Choroid plexus epithelial cell (primary cell): Measurements from ENCODE around the gene DHRS7C.
"Not testable (repeated sequence)": the region's sequence is repeated elsewhere in the genome, so short reads cannot be mapped to it uniquely, and the experiment has no call there.

Experiments used
- DNase-seq: peaks from one replicate; pipeline ENCODE4 v3.0.0-alpha.2; 2010; ENCODE audit warnings: low read depth
- H3K4me3 ChIP-seq: 2 replicates; pipeline ENCODE4 v1.5.1; 2011; ENCODE audit warnings: low read depth, mild to moderate bottlenecking, control low read depth, low read length, moderate library complexity
- TF ChIP-seq, protein P1 (sequence below): conservative IDR thresholded peaks from 2 replicates; pipeline ENCODE4 v1.5.1; 2011; ENCODE audit warnings: low read depth, mild to moderate bottlenecking, control low read depth, inconsistent platforms, low read length, moderate library complexity

The DHRS7C gene

DNA sequence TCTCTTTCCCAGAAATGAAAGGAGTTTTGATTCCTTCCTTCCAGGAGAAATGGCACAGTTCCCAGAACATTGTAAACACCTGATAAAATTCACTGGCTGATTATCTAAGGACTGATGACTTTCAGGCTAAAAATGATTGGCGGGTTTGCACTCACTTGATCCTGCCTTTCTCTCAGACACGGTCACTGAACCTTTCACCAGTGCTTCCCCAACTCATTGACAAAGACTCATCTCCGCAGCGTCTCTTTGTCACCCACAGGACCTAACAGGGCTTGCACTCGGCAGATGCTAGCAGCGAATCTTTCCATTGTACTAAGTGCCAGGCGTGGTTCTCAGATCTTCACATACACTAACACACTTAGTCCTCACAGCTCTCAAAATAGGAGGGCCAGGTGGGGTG lies 7.3 kb upstream of the DHRS7C start:
- no peak overlapping the region for H3K4me3 ChIP-seq
- TF ChIP-seq, protein P1, sequence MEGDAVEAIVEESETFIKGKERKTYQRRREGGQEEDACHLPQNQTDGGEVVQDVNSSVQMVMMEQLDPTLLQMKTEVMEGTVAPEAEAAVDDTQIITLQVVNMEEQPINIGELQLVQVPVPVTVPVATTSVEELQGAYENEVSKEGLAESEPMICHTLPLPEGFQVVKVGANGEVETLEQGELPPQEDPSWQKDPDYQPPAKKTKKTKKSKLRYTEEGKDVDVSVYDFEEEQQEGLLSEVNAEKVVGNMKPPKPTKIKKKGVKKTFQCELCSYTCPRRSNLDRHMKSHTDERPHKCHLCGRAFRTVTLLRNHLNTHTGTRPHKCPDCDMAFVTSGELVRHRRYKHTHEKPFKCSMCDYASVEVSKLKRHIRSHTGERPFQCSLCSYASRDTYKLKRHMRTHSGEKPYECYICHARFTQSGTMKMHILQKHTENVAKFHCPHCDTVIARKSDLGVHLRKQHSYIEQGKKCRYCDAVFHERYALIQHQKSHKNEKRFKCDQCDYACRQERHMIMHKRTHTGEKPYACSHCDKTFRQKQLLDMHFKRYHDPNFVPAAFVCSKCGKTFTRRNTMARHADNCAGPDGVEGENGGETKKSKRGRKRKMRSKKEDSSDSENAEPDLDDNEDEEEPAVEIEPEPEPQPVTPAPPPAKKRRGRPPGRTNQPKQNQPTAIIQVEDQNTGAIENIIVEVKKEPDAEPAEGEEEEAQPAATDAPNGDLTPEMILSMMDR: no peak
- DNase-seq: no peak

DNA sequence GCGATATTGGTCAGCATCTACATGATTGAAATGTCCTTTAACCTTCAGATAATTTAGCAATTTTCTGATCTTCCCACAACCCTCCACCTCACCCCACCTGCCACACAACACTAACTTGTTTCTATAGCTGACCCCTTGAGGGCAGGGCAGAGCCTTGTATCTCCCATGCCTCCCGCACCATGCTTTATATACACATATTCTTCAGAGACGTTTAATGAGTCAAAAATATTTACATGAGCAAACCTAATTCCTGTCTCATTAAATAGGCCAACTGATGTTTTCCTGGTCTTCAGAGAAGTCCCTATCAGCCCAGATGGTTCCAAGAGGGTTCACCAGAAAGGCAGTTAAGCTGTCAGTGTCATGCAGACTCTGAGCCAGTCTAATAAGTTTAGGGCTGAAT lies 6.6 kb upstream of the DHRS7C start:
- DNase-seq: no peak
- TF ChIP-seq, protein P1: no peak
- no peak overlapping the region for H3K4me3 ChIP-seq

DNA sequence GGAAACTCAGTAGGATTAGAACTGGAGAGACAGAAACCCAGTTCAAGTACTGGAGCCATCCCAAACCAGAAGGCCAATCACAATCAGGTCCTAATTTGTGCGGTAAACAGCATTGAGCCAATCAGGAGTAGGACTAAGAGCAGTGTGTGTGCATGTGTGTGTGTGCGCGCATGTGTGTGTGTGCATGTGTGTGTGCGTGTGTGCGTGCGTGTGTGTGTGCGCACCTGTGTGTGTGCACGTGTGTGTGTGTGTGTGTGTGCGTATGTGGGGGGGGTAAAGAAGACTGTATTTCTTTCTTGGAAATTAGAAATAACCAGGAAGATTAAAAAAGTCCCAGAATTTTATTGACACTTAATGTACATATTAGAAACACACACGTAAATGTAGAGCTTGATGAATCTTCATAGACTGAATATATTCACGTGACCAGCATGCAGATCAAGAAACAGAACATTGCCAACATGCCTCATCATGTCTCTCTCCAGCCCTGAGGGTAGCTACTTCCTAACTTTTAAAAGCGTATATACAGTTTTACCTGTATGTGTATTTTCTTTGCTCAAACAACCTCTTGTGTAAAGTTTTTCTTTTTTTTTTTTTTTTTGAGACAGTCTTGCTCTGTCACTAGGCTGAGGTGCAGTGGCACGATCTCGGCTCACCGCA lies 919 bp upstream of the DHRS7C start:
- no peak for DNase-seq
- H3K4me3 ChIP-seq: no peak overlapping the region
- TF ChIP-seq, protein P1: no peak

DNA sequence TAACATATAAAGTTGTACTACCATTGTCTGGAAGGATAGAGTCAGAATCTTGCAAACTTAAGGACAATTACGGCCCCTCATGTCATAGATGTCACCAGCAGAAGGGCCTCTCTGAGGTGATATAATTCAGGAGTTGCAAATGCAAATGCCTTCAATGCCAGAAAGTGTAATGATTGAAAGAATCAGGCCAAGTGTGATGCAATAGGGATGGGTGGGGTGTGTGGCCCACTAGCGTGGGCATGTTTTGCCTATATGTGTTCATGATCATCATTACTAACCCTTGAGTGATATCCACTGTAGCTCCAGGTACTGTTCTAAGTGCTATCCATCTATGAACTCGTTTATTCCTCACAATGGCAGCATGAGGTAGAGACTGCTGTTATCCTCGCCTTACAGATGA lies 1.1 kb downstream of the DHRS7C start:
- no peak for DNase-seq
- TF ChIP-seq, protein P1: no peak

DNA sequence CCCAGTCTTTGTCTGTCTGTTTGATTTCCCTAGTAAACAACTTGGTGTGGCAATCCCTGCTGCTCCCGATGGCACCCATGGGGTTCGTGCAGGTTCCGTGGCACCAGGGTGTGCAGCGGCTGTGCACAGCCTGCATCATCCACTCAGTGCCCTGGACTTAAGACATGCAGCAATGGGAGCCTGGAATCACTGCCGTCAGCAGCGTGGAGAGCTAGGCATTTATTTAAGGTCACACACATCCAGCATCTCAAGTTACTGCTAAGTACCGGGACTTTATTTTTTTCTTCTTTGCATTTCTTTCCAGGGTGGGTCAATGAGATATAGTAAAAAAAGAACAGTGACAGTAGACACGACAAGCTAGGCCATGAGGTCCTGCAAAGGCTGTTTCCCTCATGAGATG lies 2.8 kb downstream of the DHRS7C start:
- DNase-seq: no peak
- TF ChIP-seq, protein P1: no peak
- no peak overlapping the region for H3K4me3 ChIP-seq

More for the DNA sequence above, 1.1 kb downstream of the DHRS7C start:
- H3K4me3 ChIP-seq: no peak overlapping the region

DNA sequence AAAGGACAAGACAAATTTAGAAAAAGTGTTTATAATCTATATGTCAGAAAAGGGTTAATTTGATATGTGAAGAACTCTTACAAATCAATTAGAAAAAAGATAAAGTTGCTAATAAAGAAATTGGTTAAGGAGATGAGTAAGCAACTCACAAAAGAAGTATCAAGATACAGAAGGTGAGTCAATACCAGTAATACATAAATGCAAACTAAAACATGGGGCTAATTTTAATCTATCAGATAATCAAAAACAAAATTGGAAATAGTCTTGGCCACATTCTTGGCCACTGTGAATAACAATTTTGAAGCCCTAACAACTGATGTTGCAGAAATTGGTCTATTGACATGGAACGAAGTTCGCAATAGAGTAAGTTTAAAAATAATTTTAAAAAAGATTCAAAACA lies 6.8 kb downstream of the DHRS7C start:
- TF ChIP-seq, protein P1: no peak
- no peak for DNase-seq
- H3K4me3 ChIP-seq: no peak overlapping the region

DNA sequence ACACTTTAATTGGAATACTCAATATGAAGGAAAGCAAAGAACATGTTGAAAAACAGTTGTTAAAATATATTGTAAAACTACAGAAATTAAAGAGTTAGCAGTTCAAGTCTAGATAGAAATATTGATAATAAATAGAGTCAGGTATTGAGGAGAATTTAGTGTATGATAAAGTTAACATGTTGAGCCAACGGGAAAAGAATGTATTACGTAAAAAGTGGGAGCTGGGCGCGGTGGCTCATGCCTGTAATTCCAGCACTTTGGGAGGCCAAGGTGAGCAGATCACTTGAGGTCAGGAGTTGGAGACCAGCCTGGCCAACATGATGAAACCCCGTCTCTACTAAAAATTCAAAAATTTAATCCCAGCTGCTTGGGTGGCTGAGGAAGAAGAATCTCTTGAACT lies 7.9 kb downstream of the DHRS7C start:
- not testable (repeated sequence) for H3K4me3 ChIP-seq, DNase-seq
